HTERT RPE-1 (cell line): ENCODE measurements around the gene ICA1.

Source experiments
- in situ Hi-C: fragments of 300-500 bp; cut with MboI; formaldehyde crosslinking; loops from 4 replicates; pipeline ENCODE4 v1.14.3; 2020; ENCODE audit warnings: low sequenced_read_pairs

ICA1 gene

DNA sequence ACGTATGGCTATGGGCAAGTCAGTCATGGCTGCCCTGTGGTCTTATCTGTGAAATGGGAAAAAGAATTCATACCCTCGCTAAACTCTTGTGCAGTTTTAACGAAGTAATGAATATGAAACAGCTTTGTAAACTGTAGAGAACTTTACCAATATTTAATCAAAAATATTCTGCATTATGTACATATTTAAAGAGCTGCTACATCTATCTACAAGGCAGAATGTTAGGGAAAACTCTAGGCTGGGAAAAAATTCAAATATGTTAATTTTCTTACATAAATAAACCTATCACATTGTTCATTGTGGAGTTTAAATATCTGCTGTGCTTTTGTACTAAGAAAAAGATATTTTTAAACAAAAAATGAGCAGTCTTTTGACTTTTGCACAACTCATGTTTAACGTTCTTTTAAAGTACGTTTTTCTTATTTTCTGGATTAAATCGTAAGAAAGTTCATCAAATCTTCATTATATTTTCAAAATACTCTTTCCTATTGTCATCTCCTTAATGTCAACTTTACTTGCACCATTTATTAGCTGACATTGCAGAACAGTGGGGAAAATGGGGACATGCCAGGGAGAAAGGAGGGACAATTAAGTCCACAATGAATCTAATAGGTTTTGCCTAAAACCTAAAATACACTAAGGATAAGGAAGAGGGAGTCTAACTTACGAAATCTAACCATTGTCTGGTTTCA is 57.5 kb downstream of the ICA1 start:
- in situ Hi-C loops = no loop called here

DNA sequence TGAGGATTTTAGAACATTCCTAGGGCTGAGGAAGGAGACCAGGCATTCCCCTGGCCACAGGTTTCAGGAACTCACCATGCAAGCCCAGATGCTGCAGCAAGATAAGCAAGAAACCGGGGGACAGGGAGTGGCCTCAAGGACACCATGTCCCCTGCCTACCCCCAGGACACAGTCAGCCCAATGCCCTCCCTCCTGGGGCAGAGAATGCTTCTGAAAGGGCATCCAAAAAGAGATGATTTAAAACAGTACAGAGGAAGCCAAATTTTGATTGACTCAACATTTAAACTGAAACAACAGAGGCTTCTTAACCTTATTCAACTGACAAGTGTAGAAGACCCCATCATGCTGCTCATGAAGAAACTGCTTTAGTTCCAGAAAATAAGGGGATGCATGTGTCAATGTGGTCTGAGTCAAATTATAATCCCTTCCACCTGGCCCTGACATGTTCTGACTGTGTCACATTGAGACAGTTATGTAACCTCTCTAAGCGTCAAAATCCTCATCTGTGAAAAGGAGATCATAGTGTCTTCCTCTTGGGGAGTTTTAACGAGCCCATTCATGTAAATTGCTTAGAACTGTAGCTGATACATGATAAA is 60.0 kb downstream of the ICA1 start:
- in situ Hi-C loops = no loop called here

GRCh38 chr7:8200717-8201116 is 61.2 kb downstream of the ICA1 start:
- in situ Hi-C loops = no loop called here

- in situ Hi-C loops = no loop called here
Observed at GRCh38 chr7:8200316-8200715, 61.7 kb downstream of the ICA1 start.

- in situ Hi-C loops = no loop called here
Observed at GRCh38 chr7:8197994-8198698, 63.8 kb downstream of the ICA1 start.

DNA sequence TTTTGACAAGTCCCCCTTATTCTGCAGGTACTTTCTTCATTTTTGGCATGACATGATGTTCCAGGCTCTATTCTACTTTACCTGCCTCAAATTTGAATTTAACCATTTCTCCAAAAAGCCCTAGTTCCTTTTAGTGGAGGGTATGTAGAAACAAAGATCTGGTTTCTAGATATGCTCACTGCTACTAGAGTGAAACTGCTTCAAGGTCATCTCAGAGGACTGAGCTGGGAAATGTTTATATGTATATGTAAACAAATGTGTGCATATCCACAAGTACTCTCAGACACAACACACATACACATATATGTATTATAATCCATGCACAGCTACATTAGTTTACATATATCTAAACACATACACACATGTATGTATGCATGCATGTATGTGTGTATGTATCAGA is 69.1 kb downstream of the ICA1 start:
- in situ Hi-C loops = no loop called here

DNA sequence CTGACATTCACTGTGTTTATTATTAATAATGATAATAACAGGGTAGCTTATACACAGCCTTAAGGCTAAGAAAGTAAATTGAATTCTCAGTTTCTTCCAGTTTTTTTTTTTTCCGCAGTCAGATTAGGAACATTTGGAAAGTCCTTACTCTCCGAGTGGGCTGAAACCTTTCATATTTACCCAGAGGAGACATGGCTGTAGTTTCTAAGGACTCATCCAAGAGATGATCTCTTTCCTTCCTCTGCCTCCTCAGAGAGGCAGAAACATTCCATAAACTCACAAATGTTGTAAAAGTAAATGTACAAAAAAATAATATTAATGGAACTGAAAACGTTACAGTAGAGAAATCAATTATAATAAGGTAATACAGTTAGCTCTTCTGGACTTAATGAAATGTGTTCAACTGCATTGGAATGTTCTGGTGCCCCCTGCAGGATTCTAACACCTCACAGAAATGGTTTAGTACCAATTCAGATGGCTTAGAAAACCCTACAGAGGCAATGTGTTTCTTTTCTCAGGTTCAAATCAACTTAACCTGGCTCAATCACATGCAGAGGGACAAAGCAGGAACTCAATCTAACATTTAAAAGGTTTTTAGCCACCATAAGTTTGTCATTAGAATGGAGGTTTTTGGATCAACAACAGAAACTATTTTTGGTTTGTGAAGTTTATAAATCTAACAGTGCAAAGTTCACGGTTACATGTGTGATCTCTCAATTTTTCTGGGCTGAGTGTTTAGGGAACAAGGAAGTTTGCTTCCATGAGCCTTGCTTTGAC is 71.7 kb downstream of the ICA1 start:
- in situ Hi-C loops = no loop called here

DNA sequence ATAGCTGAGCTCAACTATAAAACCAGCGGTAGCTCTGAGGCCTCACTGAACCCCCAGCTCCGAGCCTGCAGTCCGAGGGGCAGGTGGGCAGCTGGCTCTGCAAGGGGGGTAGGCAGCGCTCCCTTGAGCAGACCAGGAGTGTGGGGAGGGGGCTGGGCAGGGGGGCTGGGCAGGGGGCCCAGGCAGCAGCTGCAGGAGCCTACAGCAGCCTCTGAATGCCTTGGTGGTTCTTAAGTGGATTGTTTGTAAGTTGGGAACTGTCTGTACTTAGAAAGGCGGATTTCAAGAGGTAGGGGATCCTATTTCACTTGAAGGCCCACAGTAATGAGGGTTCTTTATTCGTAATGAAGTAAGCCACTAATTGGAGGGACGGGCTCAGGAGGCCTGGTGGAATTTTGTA is 72.3 kb downstream of the ICA1 start:
- in situ Hi-C loops = no loop called here

- in situ Hi-C loops = no loop called here
Observed at GRCh38 chr7:8185926-8186683, 75.9 kb downstream of the ICA1 start.

DNA sequence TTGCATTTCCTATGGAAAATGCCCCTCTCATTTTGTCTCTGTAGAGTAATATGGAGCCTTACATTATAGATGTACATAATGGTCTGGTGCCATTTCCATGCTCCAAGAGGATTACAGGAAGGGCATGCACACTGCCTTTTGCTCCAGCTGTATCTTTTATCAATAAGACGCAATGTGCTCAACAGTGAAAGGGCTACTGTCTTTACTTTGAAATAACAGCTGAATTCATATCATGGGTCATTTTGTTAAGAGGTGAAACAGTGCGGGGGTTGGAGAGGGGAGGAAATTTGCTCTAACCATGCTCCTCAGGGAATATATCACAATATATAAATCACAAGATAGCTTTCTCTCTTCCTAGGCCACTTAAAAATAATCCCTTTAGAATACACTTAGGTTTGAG is 77.7 kb downstream of the ICA1 start:
- in situ Hi-C loops = no loop called here

DNA sequence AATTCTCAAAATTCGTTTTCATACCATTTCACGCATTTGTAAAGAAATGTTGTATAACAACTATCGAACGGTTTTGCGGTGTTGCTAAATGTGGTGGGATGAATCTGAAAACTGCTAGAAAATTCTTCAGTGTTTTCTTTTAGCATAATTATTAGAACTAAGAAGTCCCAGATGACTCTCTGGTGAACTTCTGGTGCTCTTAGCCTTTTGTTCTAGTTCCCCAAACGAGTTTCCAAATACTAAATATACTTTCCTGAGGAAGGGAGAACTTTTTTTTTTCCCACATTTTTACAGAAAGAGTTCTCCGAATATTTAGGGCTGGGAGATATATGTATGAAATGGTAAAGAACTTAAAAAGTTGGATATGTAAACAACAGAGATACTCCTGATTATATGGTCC is 82.5 kb downstream of the ICA1 start:
- in situ Hi-C loops = no loop called here

DNA sequence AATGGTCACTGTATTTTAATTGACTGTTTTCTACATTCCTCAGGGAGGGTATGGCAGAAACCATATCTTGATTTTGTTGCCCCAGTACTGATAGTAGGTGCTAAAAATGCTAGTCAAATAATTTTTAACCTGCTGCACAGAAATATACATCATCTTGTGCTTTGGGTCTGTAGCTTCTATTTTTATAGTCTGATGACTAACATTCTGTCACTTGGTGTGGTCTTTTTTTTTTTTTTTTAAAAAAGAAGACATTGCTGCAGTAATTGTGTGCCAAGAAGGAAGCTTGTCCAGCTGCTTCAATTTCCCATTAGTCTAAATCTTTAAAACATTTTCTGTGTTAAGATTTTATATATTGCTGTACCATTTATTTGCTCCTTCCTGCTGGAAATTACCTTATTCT is 83.6 kb downstream of the ICA1 start:
- in situ Hi-C loops = no loop called here

DNA sequence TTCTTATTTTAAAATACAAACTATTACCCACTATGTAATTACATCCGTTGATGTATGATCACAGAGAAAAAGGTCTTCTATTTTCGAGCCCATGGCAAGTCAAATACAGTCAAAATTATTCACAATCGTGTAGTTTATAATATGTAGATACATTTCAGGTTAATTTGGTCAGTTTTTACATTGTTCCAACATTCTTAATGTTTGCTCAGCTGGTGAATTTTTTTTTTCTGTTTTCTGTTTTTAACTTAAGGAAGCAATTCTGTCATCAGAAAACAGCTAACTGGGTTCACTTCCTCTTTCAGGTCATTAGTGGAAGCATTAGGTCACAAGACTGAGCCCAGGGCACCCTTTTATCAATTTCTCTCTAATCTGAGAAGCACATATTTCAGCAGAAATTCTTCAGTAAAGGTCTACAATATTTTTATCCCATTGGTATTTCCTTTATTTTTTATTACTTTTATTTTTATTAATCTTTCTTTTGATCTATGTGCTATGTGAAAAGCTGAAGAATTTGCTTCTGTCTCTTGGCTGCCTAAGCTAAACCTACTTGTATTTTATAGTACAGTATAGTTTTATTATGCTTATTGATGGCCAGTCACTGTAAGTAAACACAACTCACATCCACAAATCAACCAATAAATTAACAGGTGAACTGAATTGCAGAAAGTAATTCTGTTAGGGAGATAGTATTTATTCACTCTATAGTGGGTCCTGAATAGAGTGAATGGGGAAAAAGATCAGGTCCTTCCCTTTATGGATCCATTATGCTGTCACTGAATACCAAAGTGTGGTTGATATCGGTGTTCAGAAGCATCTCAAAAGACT is 84.6 kb downstream of the ICA1 start:
- in situ Hi-C loops = no loop called here

GRCh38 chr7:8176370-8177081 is 85.4 kb downstream of the ICA1 start:
- in situ Hi-C loops = no loop called here

DNA sequence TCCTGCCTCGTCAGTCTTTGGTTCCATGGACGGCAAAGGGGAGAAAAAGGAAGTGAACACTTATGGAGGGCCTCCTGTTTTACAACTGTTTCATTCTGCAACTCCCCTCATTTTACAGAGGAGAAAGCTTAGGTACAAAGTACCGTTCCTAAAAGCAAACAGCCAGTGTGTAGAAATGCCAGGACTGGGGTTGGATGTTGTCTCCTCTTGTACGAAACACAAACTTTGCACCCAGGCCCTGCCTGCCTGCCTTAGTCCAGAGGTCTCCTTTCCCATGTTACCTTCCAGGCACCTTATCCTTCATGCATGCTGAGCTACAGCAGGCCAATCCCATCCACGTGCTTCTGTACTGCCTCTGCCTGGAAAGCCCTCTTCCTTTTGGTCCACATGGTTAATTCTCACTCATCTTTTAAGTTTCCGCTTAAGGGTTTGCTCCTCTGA is 86.0 kb downstream of the ICA1 start:
- in situ Hi-C loops = no loop called here

- in situ Hi-C loops = no loop called here
Observed at GRCh38 chr7:8172372-8173354, 89.3 kb downstream of the ICA1 start.

GRCh38 chr7:8169171-8169570 is 92.8 kb downstream of the ICA1 start:
- in situ Hi-C loops = no loop called here

- in situ Hi-C loops = no loop called here
Observed at GRCh38 chr7:8168336-8168735, 93.6 kb downstream of the ICA1 start.
